ENCODE results near the gene NR1D2. TPM values are rescaled to one million over a fixed set of nuclear protein-coding genes. Genes with fewer than 3 reads are reported as not detected.

NR1D2 gene
- polyA plus RNA-seq, 4 donors, result 8.3 to 13.0 (median 11.1) TPM

DNA sequence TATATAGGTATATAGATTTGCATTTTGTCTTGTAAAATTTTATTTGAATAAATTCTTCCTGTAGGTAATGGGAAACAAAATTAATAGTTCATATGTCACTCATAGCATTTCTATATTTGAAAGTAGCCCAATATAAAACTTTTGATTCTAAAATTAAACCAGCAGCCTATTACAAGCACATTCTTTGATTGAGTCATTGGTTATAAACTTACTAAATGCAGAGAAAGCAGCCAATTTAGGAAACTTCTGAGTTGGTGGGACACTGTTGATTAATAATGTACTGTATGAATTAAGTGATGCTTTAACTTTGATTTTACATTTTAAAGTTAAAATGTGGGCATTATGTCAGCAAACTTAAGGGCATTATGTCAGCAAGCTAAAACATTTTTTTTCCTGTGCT, 34.5 kb downstream of the NR1D2 start:
- peaks cover 0 to 11% (median 4%) of the 10 kb centered on the region in 3 donors for H3K36me3 ChIP-seq (ENCODE audit: control insufficient read depth in 3 of 3, insufficient read depth in 2 of 3, low read depth in 1 of 3, low read length in 3 of 3)
- H3K27ac ChIP-seq (ENCODE audit: low read depth in 1 of 3, low read length in 2 of 3), result no peak overlapping the region
- H3K4me1 ChIP-seq (ENCODE audit: control insufficient read depth in 3 of 3, insufficient read depth in 2 of 3, low read depth in 1 of 3, low read length in 2 of 3), result no peaks in the 10 kb centered on the region
- H3K4me3 ChIP-seq (ENCODE audit: low read depth in 1 of 3, low read length in 3 of 3), result no peak overlapping the region
- FAIRE-seq (no peak), DNase-seq (no peak)
- H3K9me3 ChIP-seq (ENCODE audit: control insufficient read depth in 2 of 2, insufficient read depth in 1 of 2, low read depth in 1 of 2, low read length in 1 of 2), result peaks cover 0 to 18% of the 10 kb centered on the region in 2 donors
- H3K27me3 ChIP-seq (ENCODE audit: control insufficient read depth in 3 of 3, insufficient read depth in 3 of 3, low read length in 3 of 3), result no peaks in the 10 kb centered on the region

DNA sequence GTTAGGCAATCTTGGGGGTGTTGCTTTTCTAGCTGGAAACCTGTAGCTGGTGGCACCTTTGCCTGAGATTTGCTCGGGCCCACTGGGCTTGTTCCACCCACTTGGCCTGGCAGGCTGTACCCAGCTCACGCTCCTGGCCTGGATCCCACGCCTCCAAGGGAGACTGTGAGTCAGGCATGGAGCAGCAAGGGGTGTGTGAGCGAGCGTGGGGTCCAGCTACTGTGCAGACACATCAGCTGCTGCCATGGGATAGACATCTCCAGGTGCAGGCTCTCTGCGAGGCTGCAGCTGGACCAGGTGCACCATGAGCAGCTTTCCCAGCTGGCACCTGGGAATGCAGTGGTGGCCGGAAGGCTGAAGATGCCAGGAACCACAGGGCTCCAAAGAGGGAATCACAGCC, 36.0 kb downstream of the NR1D2 start:
- Histone ChIP-seq H3K27ac (ENCODE audit: low read depth in 1 of 3, low read length in 2 of 3) (no peak overlapping the region), H3K9me3 (ENCODE audit: control insufficient read depth in 2 of 2, insufficient read depth in 1 of 2, low read depth in 1 of 2, low read length in 1 of 2) (peaks cover 0 to 18% of the 10 kb centered on the region in 2 donors), H3K4me3 (ENCODE audit: low read depth in 1 of 3, low read length in 3 of 3) (no peak overlapping the region), H3K27me3 (ENCODE audit: control insufficient read depth in 3 of 3, insufficient read depth in 3 of 3, low read length in 3 of 3) (no peaks in the 10 kb centered on the region), H3K4me1 (ENCODE audit: control insufficient read depth in 3 of 3, insufficient read depth in 2 of 3, low read depth in 1 of 3, low read length in 2 of 3) (no peaks in the 10 kb centered on the region), H3K36me3 (ENCODE audit: control insufficient read depth in 3 of 3, insufficient read depth in 2 of 3, low read depth in 1 of 3, low read length in 3 of 3) (peaks cover 0 to 11% (median 4%) of the 10 kb centered on the region in 3 donors)
- no peak for DNase-seq
- 90 to 95% (median 91%) methylated on average over 7 of the region's 7 CpGs for WGBS, 3 donors
- no peak for FAIRE-seq

DNA sequence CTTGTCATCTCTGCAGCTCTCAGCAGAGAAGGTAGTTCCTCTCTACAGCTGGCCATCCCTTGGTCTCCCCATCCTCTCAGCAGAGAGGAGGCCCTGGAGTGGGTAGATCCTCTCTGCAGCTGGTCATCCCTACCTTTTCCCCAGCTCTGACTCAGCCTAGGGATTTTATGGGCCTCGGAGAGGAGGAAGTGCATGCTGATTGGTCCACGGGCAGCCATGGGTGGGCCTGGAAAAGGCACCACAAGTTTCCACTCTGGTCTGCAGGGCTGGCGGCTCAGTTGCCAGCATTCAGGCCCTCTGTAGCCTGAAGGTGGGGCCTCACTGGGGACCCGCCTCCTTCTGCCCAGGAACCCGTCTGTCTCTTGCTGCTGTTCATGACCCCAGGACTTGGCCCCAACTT, 36.9 kb downstream of the NR1D2 start:
- H3K4me3 ChIP-seq (ENCODE audit: low read depth in 1 of 3, low read length in 3 of 3), result no peak overlapping the region
- H3K36me3 ChIP-seq (ENCODE audit: control insufficient read depth in 3 of 3, insufficient read depth in 2 of 3, low read depth in 1 of 3, low read length in 3 of 3), result peaks cover 0 to 6% (median 4%) of the 10 kb centered on the region in 3 donors
- FAIRE-seq, result no peak
- H3K4me1 ChIP-seq (ENCODE audit: control insufficient read depth in 3 of 3, insufficient read depth in 2 of 3, low read depth in 1 of 3, low read length in 2 of 3), result no peaks in the 10 kb centered on the region
- H3K27me3 ChIP-seq (ENCODE audit: control insufficient read depth in 3 of 3, insufficient read depth in 3 of 3, low read length in 3 of 3), result no peaks in the 10 kb centered on the region
- peaks cover 0 to 12% of the 10 kb centered on the region in 2 donors for H3K9me3 ChIP-seq (ENCODE audit: control insufficient read depth in 2 of 2, insufficient read depth in 1 of 2, low read depth in 1 of 2, low read length in 1 of 2)
- no peak overlapping the region for H3K27ac ChIP-seq (ENCODE audit: low read depth in 1 of 3, low read length in 2 of 3)
- WGBS, 3 donors, result 72 to 87% (median 80%) methylated on average over 5 of the region's 5 CpGs
- DNase-seq, result no peak

DNA sequence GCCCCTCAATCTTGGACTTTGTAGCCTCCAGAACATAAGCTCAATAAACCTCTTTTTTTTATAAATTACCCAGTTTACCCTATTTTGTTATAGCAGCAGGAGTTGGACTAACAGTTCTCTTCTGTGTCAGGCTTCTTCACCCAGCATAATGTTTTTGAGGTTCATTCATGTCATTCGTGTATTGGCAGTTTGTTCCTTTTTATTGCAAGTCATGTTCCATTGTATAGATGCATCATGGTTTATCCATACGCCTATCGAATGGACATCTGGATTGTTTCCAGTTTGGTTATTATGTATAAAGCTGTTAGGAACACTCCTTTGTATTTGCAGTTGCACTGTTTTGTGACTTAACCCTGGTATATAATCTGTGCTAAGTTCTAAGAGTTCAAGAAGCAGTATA, 39.8 kb downstream of the NR1D2 start:
- Histone ChIP-seq H3K36me3 (ENCODE audit: control insufficient read depth in 3 of 3, insufficient read depth in 2 of 3, low read depth in 1 of 3, low read length in 3 of 3) (peaks cover 0 to 6% (median 0%) of the 10 kb centered on the region in 3 donors), H3K9me3 (ENCODE audit: control insufficient read depth in 2 of 2, insufficient read depth in 1 of 2, low read depth in 1 of 2, low read length in 1 of 2) (peaks cover 0 to 12% of the 10 kb centered on the region in 2 donors), H3K4me1 (ENCODE audit: control insufficient read depth in 3 of 3, insufficient read depth in 2 of 3, low read depth in 1 of 3, low read length in 2 of 3) (no peaks in the 10 kb centered on the region), H3K27me3 (ENCODE audit: control insufficient read depth in 3 of 3, insufficient read depth in 3 of 3, low read length in 3 of 3) (no peaks in the 10 kb centered on the region), H3K4me3 (ENCODE audit: low read depth in 1 of 3, low read length in 3 of 3) (no peak overlapping the region), H3K27ac (ENCODE audit: low read depth in 1 of 3, low read length in 2 of 3) (no peak overlapping the region)
- WGBS, 3 donors, result 90 to 96% (median 94%) methylated on average over 3 of the region's 3 CpGs
- DNase-seq (no peak), FAIRE-seq (no peak)

DNA sequence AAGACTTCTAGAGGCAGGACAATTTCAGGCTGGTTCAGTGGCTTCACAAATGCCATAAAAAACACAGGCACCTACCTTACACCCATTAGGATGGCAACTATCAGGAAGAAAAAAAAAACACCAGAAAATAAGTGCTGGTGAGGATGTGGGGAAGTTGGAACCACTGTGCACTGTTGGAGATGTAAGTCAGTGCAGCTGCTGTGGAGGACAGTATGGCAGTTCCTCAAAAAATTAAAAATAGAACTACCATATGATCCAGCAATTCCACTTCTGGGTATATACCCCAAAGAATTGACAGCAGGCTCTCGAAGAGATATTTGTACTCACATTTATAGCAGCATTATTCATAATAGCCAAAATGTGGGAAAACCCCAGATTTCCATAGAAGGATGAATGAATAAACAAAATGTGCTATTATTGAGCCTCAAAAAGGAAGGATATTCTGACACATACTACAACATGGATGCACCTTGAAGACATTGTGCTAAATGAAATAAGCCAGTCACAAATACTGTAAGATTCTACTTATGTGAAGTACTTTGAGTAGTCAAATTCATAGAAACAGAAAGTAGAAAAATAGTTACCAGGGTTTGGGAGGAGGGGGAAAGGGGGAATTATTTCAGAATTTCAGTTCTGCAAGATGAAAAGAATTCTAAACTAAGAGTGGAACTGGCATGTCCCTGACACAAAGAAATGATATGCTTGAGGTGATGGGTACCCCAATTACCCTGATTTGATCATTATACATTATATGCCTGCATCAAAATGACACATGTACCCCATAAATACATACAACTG, 40.9 kb downstream of the NR1D2 start:
- no peak overlapping the region for H3K4me3 ChIP-seq (ENCODE audit: low read depth in 1 of 3, low read length in 3 of 3)
- H3K27ac ChIP-seq (ENCODE audit: low read depth in 1 of 3, low read length in 2 of 3), result no peak overlapping the region
- H3K27me3 ChIP-seq (ENCODE audit: control insufficient read depth in 3 of 3, insufficient read depth in 3 of 3, low read length in 3 of 3), result no peaks in the 10 kb centered on the region
- H3K36me3 ChIP-seq (ENCODE audit: control insufficient read depth in 3 of 3, insufficient read depth in 2 of 3, low read depth in 1 of 3, low read length in 3 of 3), result peaks cover 0 to 6% (median 0%) of the 10 kb centered on the region in 3 donors
- H3K4me1 ChIP-seq (ENCODE audit: control insufficient read depth in 3 of 3, insufficient read depth in 2 of 3, low read depth in 1 of 3, low read length in 2 of 3), result no peaks in the 10 kb centered on the region
- WGBS, 3 donors, result 68 to 91% (median 86%) methylated on average over 1 of the region's 1 CpG
- H3K9me3 ChIP-seq (ENCODE audit: control insufficient read depth in 2 of 2, insufficient read depth in 1 of 2, low read depth in 1 of 2, low read length in 1 of 2), result peaks cover 0 to 12% of the 10 kb centered on the region in 2 donors
- FAIRE-seq (no peak), DNase-seq (no peak)

DNA sequence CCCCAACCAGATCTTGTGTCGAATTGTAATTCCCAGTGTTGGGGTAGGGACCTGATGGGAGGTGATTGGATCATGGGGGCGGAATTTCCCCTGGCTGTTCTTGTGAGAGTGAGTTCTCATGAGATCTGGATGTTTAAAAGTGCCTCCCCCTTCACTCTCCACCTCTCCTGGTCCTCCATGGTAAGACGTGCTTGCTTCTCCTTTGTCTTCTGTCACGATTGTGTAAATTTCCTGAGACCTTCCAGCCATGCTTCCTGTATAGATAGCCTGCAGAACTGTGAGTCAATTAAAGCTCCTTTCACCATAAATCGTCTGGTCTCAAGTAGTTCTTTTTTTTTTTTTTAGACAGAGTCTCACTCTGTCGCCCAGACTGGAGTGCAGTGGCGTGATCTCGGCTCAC, 42.3 kb downstream of the NR1D2 start:
- FAIRE-seq (no peak), DNase-seq (no peak)
- Histone ChIP-seq H3K36me3 (ENCODE audit: control insufficient read depth in 3 of 3, insufficient read depth in 2 of 3, low read depth in 1 of 3, low read length in 3 of 3) (no peaks in the 10 kb centered on the region), H3K4me1 (ENCODE audit: control insufficient read depth in 3 of 3, insufficient read depth in 2 of 3, low read depth in 1 of 3, low read length in 2 of 3) (no peaks in the 10 kb centered on the region), H3K27me3 (ENCODE audit: control insufficient read depth in 3 of 3, insufficient read depth in 3 of 3, low read length in 3 of 3) (no peaks in the 10 kb centered on the region), H3K27ac (ENCODE audit: low read depth in 1 of 3, low read length in 2 of 3) (no peak overlapping the region), H3K9me3 (ENCODE audit: control insufficient read depth in 2 of 2, insufficient read depth in 1 of 2, low read depth in 1 of 2, low read length in 1 of 2) (no peaks in the 10 kb centered on the region), H3K4me3 (ENCODE audit: low read depth in 1 of 3, low read length in 3 of 3) (no peak overlapping the region)
- 73 to 90% (median 87%) methylated on average over 8 of the region's 8 CpGs for WGBS, 3 donors

DNA sequence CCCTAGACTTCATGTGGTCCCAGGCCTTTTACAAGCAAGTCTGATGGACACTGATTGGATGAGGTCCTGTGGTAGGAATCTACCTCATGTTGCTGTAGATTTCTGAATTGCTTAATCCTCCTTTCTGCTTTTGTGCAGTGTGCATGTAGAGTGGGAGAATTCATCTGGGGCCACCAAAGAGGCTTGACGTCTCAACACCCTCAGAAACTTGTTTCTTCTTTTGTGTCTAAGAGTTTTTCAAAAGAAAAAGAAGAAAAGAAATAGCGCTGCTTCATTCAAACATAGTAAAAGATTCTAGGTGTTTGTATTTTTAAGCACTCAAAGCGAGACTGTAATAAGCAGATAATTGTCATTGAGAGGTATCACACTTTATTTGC, 46.2 kb downstream of the NR1D2 start:
- FAIRE-seq (no peak), DNase-seq (no peak)
- Histone ChIP-seq H3K4me1 (ENCODE audit: control insufficient read depth in 3 of 3, insufficient read depth in 2 of 3, low read depth in 1 of 3, low read length in 2 of 3) (no peaks in the 10 kb centered on the region), H3K9me3 (ENCODE audit: control insufficient read depth in 2 of 2, insufficient read depth in 1 of 2, low read depth in 1 of 2, low read length in 1 of 2) (no peaks in the 10 kb centered on the region), H3K27ac (ENCODE audit: low read depth in 1 of 3, low read length in 2 of 3) (no peak overlapping the region), H3K36me3 (ENCODE audit: control insufficient read depth in 3 of 3, insufficient read depth in 2 of 3, low read depth in 1 of 3, low read length in 3 of 3) (no peaks in the 10 kb centered on the region), H3K4me3 (ENCODE audit: low read depth in 1 of 3, low read length in 3 of 3) (no peak overlapping the region), H3K27me3 (ENCODE audit: control insufficient read depth in 3 of 3, insufficient read depth in 3 of 3, low read length in 3 of 3) (no peaks in the 10 kb centered on the region)
- WGBS, 3 donors, result 87 to 93% (median 90%) methylated on average over 3 of the region's 3 CpGs

DNA sequence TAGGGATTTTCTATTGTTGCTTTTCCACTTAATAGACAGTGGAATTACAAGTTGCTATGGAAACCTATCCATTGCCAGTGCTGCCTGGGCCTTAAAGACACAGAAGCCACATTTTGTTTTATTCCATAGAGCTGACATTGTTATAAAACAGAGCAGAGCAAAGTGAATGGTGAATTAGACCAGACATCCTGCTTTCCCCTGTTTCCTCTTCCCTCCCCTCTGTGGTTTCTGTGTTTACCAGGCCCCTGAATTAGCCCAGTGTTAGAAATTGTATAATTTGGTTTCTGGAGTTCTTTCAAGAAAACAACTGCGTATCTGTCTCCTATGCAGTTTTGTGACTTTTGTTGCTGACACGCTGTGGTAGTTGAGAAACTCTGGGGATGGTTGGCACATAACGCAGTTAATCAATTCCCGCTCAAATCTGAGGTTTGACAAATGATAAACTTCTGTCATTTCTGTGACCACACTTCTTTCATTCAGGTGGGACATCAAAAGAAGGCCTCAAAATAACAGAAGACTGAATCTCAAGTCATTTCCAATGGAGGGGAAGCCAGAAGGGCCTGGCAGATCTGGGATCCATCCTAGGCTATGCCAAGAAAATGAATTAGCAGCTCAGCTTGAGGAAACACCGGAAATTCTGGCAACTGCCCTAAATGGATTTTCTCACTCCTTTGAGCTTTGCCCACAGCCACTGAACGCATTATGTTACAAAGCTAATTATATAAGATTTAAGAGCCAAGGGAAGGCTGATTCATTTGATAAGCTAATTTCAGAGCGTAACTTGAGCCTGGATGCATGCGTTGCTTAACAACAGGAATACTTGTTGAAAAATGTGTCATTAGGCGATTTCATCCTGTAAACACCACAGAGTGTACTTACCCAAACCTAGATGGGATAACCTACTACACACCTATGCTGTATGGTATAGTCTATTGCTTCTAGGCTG, 46.9 kb downstream of the NR1D2 start:
- DNase-seq (no peak), FAIRE-seq (no peak)
- Histone ChIP-seq H3K27me3 (ENCODE audit: control insufficient read depth in 3 of 3, insufficient read depth in 3 of 3, low read length in 3 of 3) (no peaks in the 10 kb centered on the region), H3K4me3 (ENCODE audit: low read depth in 1 of 3, low read length in 3 of 3) (no peak overlapping the region), H3K36me3 (ENCODE audit: control insufficient read depth in 3 of 3, insufficient read depth in 2 of 3, low read depth in 1 of 3, low read length in 3 of 3) (no peaks in the 10 kb centered on the region), H3K9me3 (ENCODE audit: control insufficient read depth in 2 of 2, insufficient read depth in 1 of 2, low read depth in 1 of 2, low read length in 1 of 2) (no peaks in the 10 kb centered on the region), H3K4me1 (ENCODE audit: control insufficient read depth in 3 of 3, insufficient read depth in 2 of 3, low read depth in 1 of 3, low read length in 2 of 3) (no peaks in the 10 kb centered on the region), H3K27ac (ENCODE audit: low read depth in 1 of 3, low read length in 2 of 3) (peak overlapping the region in 1 of 3 donors; percentile 23)
- 70 to 87% (median 81%) methylated on average over 9 of the region's 9 CpGs for WGBS, 3 donors

All from small intestine (tissue), 7 donors.